Activated naive CD8-positive, alpha-beta T cell treated with anti-CD3 and anti-CD28 coated beads for 36 hours (primary cell): Measurements from ENCODE around the gene CCDC73. TPM values are rescaled to one million over a fixed set of nuclear protein-coding genes. Genes with fewer than 3 reads are reported as not detected.

Experiments
- DNase-seq: peaks from one replicate; pipeline ENCODE4 v3.0.0; 2021
- H3K27ac Mint-ChIP-seq: one replicate; pipeline ENCODE4 v1.8.0; 2022; ENCODE audit warnings: mild to moderate bottlenecking, moderate library complexity, mixed read lengths
- H3K27me3 Mint-ChIP-seq: one replicate; pipeline ENCODE4 v1.8.0; 2022; ENCODE audit warnings: mild to moderate bottlenecking, mixed read lengths
- H3K36me3 Mint-ChIP-seq: one replicate; pipeline ENCODE4 v1.8.0; 2021; ENCODE audit warnings: mild to moderate bottlenecking, mixed read lengths
- H3K4me1 Mint-ChIP-seq: one replicate; pipeline ENCODE4 v1.8.0; 2021; ENCODE audit warnings: mixed read lengths
- H3K4me3 Mint-ChIP-seq: one replicate; pipeline ENCODE4 v1.8.0; 2022; ENCODE audit warnings: mild to moderate bottlenecking, moderate library complexity, mixed read lengths
- H3K9me3 Mint-ChIP-seq: one replicate; pipeline ENCODE4 v1.8.0; 2022; ENCODE audit warnings: mixed read lengths
- total RNA-seq, 2 experiments: library from RNA; stranded (reverse); gene quantifications; one replicate each; pipeline ENCODE4 v1.2.3, GENCODE V29; 2021

Gene CCDC73
- total RNA-seq, 2 experiments from 2014 or later: 0.20 TPM; not detected in 1

GRCh38 chr11:32571039-32571438, 223.4 kb downstream of the CCDC73 start:
- DNase-seq: no peak
- no peaks in the 10 kb centered on the region for H3K9me3 Mint-ChIP-seq
- peaks cover 1% of the 10 kb centered on the region for H3K36me3 Mint-ChIP-seq
- peaks cover 11% of the 10 kb centered on the region for H3K4me1 Mint-ChIP-seq
- H3K27me3 Mint-ChIP-seq: peaks cover 10% of the 10 kb centered on the region
- no peak overlapping the region for H3K27ac Mint-ChIP-seq
- no peak overlapping the region for H3K4me3 Mint-ChIP-seq

DNA sequence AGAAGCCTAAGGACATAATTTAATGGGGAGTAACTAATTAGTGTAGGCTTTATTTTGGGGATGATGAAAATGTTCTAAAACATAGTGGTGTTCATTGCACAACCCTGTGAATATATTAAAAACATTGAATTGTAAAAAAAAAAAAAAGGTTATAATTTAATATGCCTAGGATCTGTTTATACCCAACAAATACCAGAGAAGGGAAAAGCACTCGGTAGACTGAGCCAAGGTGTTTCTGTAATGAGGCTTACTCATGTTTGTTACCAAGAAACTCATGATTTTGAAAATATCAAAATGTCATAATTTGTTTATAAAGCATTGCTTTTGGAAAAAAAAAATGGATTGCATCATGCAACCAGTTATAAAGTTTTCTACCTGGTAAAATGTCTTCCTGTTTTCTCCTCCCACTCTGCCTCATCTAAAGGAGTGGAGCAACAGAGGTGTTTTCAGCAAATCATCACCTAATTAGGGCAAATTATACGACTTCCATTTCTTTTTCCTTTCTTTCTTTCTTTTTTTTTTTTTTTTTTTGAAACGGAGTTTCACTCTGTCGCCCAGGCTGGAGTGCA, 225.1 kb downstream of the CCDC73 start:
- DNase-seq: no peak
- no peak overlapping the region for H3K27ac Mint-ChIP-seq
- H3K9me3 Mint-ChIP-seq: no peaks in the 10 kb centered on the region
- H3K4me3 Mint-ChIP-seq: no peak overlapping the region
- H3K4me1 Mint-ChIP-seq: peaks cover 11% of the 10 kb centered on the region
- H3K36me3 Mint-ChIP-seq: peaks cover 1% of the 10 kb centered on the region
- H3K27me3 Mint-ChIP-seq: peaks cover 10% of the 10 kb centered on the region

GRCh38 chr11:32567154-32567553, 227.3 kb downstream of the CCDC73 start:
- H3K27ac Mint-ChIP-seq: no peak overlapping the region
- no peak overlapping the region for H3K4me3 Mint-ChIP-seq
- peaks cover 7% of the 10 kb centered on the region for H3K27me3 Mint-ChIP-seq
- no peaks in the 10 kb centered on the region for H3K36me3 Mint-ChIP-seq
- H3K4me1 Mint-ChIP-seq: peaks cover 11% of the 10 kb centered on the region
- DNase-seq: no peak
- no peaks in the 10 kb centered on the region for H3K9me3 Mint-ChIP-seq

GRCh38 chr11:32566517-32566916, 227.9 kb downstream of the CCDC73 start:
- Mint-ChIP-seq H3K27me3 (peaks cover 5% of the 10 kb centered on the region), H3K4me3 (no peak overlapping the region), H3K4me1 (peaks cover 11% of the 10 kb centered on the region), H3K36me3 (no peaks in the 10 kb centered on the region), H3K9me3 (no peaks in the 10 kb centered on the region), H3K27ac (no peak overlapping the region)
- DNase-seq: no peak

DNA sequence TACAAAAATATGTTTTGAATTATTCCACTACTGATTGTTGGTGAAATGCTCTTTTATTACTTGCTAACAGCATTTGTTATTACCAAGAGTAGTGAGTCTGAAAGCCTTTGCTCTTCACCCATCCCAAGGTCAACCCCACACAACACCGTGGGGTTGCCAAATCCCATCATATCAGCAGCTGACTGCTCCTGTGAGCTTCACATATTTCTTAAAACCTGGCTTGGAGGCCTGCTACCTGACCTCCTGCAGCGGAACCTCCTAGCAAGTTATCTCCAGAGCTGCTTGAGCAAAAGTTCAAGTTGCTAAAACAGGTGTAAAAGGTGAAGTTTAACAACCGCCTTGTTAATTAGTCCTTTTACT, 230.9 kb downstream of the CCDC73 start:
- no peak overlapping the region for H3K27ac Mint-ChIP-seq
- no peaks in the 10 kb centered on the region for H3K36me3 Mint-ChIP-seq
- no peaks in the 10 kb centered on the region for H3K9me3 Mint-ChIP-seq
- no peaks in the 10 kb centered on the region for H3K27me3 Mint-ChIP-seq
- H3K4me3 Mint-ChIP-seq: no peak overlapping the region
- no peak for DNase-seq
- peaks cover 11% of the 10 kb centered on the region for H3K4me1 Mint-ChIP-seq

DNA sequence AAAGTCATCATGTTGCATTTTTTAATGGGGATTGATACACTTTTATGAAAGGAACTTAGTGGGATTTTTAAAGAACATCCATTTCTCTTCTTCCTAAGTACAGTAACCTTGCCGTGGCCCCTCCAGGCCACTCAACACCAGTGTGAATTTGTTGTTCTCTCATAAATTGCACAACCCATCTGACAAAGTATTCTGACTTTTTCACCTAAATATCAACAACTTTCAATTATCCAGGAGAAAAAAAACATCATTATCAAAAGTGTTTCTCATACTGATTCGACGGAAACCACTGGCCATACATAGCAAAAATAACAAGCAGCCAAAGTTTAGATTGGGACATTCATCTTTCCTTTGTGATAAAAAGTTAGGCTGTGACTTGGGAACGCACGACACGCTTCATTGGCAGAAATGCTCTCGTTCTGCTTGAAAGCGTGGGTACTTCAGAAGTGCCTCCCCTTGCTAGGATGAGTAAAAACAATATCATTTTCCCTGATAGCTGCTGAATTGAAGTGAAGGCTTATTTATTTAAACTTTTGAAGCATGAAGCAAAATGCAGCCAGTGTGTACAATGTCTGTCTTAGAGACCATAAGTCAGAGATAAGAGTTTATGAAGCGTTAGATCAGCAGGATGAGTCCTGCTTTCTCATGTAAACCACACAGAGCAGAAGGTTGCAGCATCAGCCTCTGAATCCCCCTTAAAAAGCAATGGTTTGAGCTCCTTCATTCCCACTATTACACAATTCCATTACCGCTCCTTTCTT, 231.4 kb downstream of the CCDC73 start:
- H3K9me3 Mint-ChIP-seq: no peaks in the 10 kb centered on the region
- H3K36me3 Mint-ChIP-seq: no peaks in the 10 kb centered on the region
- H3K27me3 Mint-ChIP-seq: no peaks in the 10 kb centered on the region
- no peak overlapping the region for H3K4me3 Mint-ChIP-seq
- DNase-seq: no peak
- no peak overlapping the region for H3K27ac Mint-ChIP-seq
- peaks cover 11% of the 10 kb centered on the region for H3K4me1 Mint-ChIP-seq

DNA sequence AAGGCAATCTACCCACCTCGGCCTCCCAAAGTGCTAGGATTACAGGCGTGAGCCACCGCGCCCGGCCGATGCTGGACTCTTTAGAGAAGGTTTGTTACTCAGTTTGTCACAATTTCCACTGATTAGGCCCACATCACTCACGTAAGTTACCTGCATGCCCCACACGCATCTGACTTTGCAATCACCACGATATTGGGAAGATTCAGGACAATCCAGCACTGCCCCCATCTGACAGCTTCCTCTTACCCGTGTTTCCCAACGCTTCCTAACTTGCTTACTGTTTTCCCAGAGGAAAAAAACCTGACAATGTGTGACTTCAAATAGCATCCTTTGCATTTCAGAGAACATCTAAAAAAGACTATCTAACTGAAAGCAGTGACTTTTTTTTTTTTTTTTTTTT, 232.6 kb downstream of the CCDC73 start:
- no peaks in the 10 kb centered on the region for H3K9me3 Mint-ChIP-seq
- no peak overlapping the region for H3K27ac Mint-ChIP-seq
- no peak overlapping the region for H3K4me3 Mint-ChIP-seq
- H3K27me3 Mint-ChIP-seq: no peaks in the 10 kb centered on the region
- H3K4me1 Mint-ChIP-seq: peaks cover 7% of the 10 kb centered on the region
- no peak for DNase-seq
- H3K36me3 Mint-ChIP-seq: no peaks in the 10 kb centered on the region

DNA sequence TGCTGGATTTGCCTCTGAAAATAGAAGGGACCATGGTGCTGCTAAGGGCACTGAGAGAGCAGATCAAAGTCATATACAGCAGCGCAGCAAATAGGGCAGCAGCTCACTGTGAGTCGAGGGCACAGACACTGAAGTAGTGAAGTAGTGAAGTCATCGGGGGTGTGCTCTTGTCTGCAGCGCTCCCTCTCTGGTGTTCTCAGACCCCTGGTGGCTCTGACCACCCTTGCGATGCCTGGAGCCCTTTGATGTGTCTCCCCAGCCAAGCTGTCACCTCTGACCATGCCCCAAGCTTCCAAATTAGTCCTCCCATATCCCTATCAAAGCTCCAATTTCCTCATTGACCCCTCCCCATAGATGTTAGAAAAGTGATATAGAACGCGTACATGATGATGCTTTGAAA, 238.6 kb downstream of the CCDC73 start:
- no peak for DNase-seq
- H3K27ac Mint-ChIP-seq: no peak overlapping the region
- H3K36me3 Mint-ChIP-seq: no peaks in the 10 kb centered on the region
- H3K27me3 Mint-ChIP-seq: no peaks in the 10 kb centered on the region
- H3K4me1 Mint-ChIP-seq: no peaks in the 10 kb centered on the region
- no peaks in the 10 kb centered on the region for H3K9me3 Mint-ChIP-seq
- H3K4me3 Mint-ChIP-seq: no peak overlapping the region

GRCh38 chr11:32555091-32555490, 239.4 kb downstream of the CCDC73 start:
- no peak for DNase-seq
- no peak overlapping the region for H3K4me3 Mint-ChIP-seq
- no peaks in the 10 kb centered on the region for H3K4me1 Mint-ChIP-seq
- H3K27me3 Mint-ChIP-seq: no peaks in the 10 kb centered on the region
- no peaks in the 10 kb centered on the region for H3K36me3 Mint-ChIP-seq
- H3K9me3 Mint-ChIP-seq: no peaks in the 10 kb centered on the region
- H3K27ac Mint-ChIP-seq: no peak overlapping the region

Other genes starting within 250 kb of the CCDC73 start
- gene EIF3M, start 210.8 kb downstream of the CCDC73 start, total RNA-seq: 100 to 1,000 TPM; 459 to 466 TPM
- gene PRRG4, start 35.3 kb upstream of the CCDC73 start, total RNA-seq: under 1 TPM; 0.87 to 0.90 TPM
- 10 to 100 TPM; 11.7 to 14.8 TPM for gene QSER1, start 98.1 kb upstream of the CCDC73 start, total RNA-seq
- gene DEPDC7, start 221.2 kb upstream of the CCDC73 start, total RNA-seq: 1 to 10 TPM; 3.4 TPM
- 10 to 100 TPM; 13.1 to 15.0 TPM for gene TCP11L1, start 244.9 kb upstream of the CCDC73 start, total RNA-seq